Osteocyte (in vitro differentiated cells): Measurements from ENCODE around the gene FCRLA. TPM values are rescaled to one million over a fixed set of nuclear protein-coding genes. Genes with fewer than 3 reads are reported as not detected.
A peak's percentile ranks its signal among the peaks of the same experiment; 100 is the strongest.

ENCODE experiments used
- DNase-seq: peaks from one replicate; pipeline ENCODE4 v3.0.0; 2021; ENCODE audit warnings: mixed read lengths; ENCODE audit not compliant: unreplicated experiment; ENCODE audit errors: extremely low spot score
- H3K27ac Mint-ChIP-seq: one replicate; pipeline ENCODE4 v1.8.0; 2021; ENCODE audit warnings: mild to moderate bottlenecking, mixed read lengths; ENCODE audit not compliant: unreplicated experiment
- H3K27me3 Mint-ChIP-seq: one replicate; pipeline ENCODE4 v1.8.0; 2021; ENCODE audit warnings: mixed read lengths; ENCODE audit not compliant: unreplicated experiment
- H3K36me3 Mint-ChIP-seq: one replicate; pipeline ENCODE4 v1.8.0; 2021; ENCODE audit warnings: mixed read lengths; ENCODE audit not compliant: unreplicated experiment
- H3K4me1 Mint-ChIP-seq: one replicate; pipeline ENCODE4 v1.8.0; 2021; ENCODE audit warnings: mixed read lengths; ENCODE audit not compliant: unreplicated experiment
- H3K4me3 Mint-ChIP-seq: one replicate; pipeline ENCODE4 v1.8.0; 2021; ENCODE audit warnings: mild to moderate bottlenecking, moderate library complexity, mixed read lengths; ENCODE audit not compliant: unreplicated experiment
- H3K9me3 Mint-ChIP-seq: one replicate; pipeline ENCODE4 v1.8.0; 2021; ENCODE audit warnings: mixed read lengths; ENCODE audit not compliant: unreplicated experiment
- CTCF ChIP-seq: fragments of 200-600 bp; sonication (generic); IDR thresholded peaks from 2 replicates; pipeline ENCODE4 v1.5.0; 2021; ENCODE audit warnings: antibody characterized with exemption, mild to moderate bottlenecking, moderate library complexity
- total RNA-seq: library from RNA; stranded (reverse); gene quantifications from 2 replicates; pipeline ENCODE4 v1.2.1, GENCODE V29; 2021

FCRLA gene
- total RNA-seq, 1 donor from 2014 or later = not detected

DNA sequence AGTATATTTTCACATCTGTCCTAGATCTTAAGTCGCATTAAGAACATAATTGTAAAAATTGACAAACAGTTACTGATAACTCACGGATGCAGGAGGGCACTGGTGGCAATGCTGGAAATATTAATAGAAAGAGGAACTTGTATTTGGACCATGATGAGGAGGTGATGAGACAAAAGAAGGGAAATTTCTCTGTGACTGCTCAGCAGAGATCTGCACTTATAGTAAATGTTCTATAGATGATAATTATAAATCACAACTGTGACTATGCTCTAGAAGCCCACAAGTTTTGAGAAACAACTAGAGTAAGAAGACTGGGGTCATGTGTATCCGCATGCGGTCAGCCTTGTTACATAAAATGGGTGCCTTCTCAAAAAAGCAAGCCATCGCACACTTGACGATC, 33.9 kb downstream of the FCRLA start:
- H3K36me3 Mint-ChIP-seq = no peaks in the 10 kb centered on the region
- no peak for TF ChIP-seq CTCF
- H3K27ac Mint-ChIP-seq = no peak overlapping the region
- H3K4me1 Mint-ChIP-seq = no peaks in the 10 kb centered on the region
- no peak overlapping the region for H3K4me3 Mint-ChIP-seq
- no peak for DNase-seq
- peaks cover 43% of the 10 kb centered on the region for H3K27me3 Mint-ChIP-seq
- H3K9me3 Mint-ChIP-seq = no peaks in the 10 kb centered on the region

- TF ChIP-seq CTCF = no peak
Observed at GRCh38 chr1:161743231-161743630, 36.2 kb downstream of the FCRLA start.

DNA sequence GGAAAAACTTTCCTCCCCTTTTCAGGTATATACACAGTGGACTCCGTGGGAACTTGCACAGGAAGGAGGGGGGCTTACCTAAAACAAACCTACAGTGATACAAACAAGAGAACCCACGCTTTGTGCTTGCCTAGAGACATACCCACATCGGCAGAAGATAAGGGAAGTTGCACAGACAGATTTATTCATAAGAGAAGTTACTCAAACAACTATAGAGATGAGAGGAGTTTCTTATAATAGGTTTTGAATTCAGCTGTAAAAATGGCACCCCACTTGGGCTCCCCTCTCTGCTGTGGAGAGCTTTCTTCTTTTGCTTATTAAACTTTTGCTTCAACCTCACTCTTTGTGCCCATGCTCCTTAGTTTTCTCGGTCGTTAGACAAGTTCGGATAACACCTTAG, 40.8 kb downstream of the FCRLA start:
- no peak overlapping the region for H3K4me3 Mint-ChIP-seq
- peaks cover 4% of the 10 kb centered on the region for H3K36me3 Mint-ChIP-seq

More at GRCh38 chr1:161743231-161743630, 36.2 kb downstream of the FCRLA start:
- Mint-ChIP-seq H3K27me3 (peaks cover 40% of the 10 kb centered on the region), H3K4me3 (no peak overlapping the region), H3K36me3 (no peaks in the 10 kb centered on the region), H3K4me1 (no peaks in the 10 kb centered on the region), H3K27ac (no peak overlapping the region), H3K9me3 (no peaks in the 10 kb centered on the region)
- no peak for DNase-seq

DNA sequence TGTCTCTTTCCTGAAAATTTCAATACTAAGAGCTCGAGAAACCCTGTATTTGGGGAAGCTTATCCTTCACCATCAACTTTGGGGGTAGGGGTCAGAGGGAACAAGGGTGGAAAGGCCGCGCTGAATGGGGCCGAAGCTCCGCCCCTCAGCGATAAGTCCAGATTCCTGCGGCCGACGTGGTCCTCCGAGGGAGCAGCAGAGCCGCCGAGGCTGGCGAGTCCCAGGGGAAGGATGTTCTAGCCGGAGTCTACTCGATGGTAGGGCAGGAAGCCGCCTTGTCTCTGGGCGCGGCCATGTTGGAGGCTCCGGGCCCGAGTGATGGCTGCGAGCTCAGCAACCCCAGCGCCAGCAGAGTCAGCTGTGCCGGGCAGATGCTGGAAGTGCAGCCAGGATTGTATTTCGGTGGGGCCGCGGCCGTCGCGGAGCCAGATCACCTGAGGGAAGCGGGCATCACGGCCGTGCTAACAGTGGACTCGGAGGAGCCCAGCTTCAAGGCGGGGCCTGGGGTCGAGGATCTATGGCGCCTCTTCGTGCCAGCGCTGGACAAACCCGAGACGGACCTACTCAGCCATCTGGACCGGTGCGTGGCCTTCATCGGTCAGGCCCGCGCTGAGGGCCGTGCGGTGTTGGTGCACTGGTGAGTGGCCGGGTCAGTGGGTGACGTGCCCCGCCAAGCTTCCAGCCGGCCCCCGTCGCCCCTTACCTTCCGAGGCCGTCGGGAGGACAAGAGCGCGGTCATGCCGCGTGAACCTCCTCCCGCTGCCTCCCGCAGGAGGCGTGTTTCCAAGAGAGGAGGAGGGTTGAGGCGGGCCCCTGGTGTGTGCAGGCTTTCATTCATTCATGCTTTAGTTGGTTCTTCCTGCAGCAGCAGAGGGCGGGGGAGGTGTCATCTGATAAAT, 42.7 kb downstream of the FCRLA start, which contains the start of gene DUSP12:
Gene DUSP12 (plus strand): TSS at position 278 of the 899 bp plus-strand sequence. CDS start 16 bp downstream, at position 294.
- H3K36me3 Mint-ChIP-seq = peaks cover 17% of the 10 kb centered on the region
- DNase-seq = peak; percentile 97
- TF ChIP-seq CTCF = peak; percentile 22
- H3K4me1 Mint-ChIP-seq = peaks cover 18% of the 10 kb centered on the region
- peak within 1 kb of the TSS; percentile 99 for H3K27ac Mint-ChIP-seq
- peak within 1 kb of the TSS; percentile 99 for H3K4me3 Mint-ChIP-seq
- peaks cover 18% of the 10 kb centered on the region for H3K27me3 Mint-ChIP-seq
- no peaks in the 10 kb centered on the region for H3K9me3 Mint-ChIP-seq

More for the DNA sequence above, 40.8 kb downstream of the FCRLA start:
- Mint-ChIP-seq H3K27me3 (peaks cover 22% of the 10 kb centered on the region), H3K4me1 (peaks cover 18% of the 10 kb centered on the region), H3K27ac (no peak overlapping the region), H3K9me3 (no peaks in the 10 kb centered on the region)
- no peak for TF ChIP-seq CTCF
- DNase-seq = no peak

DNA sequence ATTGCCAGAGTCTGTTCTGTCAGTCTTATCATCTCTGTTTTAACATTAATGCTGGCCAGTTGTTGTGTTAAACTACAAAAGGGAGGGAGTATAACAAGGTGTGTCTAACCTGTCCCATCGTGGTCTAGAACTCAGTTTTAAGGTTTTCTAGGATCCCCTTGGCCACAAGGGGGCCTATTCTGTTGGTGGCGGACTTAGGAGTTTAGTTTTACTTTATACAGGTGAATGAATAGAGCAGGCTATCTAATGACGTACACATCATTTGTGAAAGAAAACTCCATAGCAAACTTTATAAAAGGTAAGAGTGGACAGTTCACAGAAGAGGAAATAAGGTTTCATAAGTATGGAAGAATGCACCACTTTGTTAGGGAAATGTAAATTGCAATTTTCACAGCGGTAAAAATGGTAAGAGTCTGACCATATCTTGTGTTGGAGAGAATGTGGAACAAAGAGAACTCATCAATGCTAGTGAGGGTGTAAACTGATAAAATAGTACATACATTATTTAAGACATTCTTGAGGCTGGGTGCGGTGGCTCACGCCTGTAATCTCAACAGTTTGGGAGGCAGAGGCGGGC, 56.6 kb downstream of the FCRLA start:
- TF ChIP-seq CTCF = peak; percentile 50
- Mint-ChIP-seq H3K4me3 (peak overlapping the region; percentile 31), H3K4me1 (peaks cover 26% of the 10 kb centered on the region), H3K9me3 (no peaks in the 10 kb centered on the region), H3K36me3 (peaks cover 2% of the 10 kb centered on the region), H3K27me3 (no peaks in the 10 kb centered on the region), H3K27ac (peak overlapping the region; percentile 72)
- DNase-seq = no peak
